Activated T-cell treated with anti-CD3 and anti-CD28 coated beads, Interleukin-2, amount 50 U/mL, for 1 hour (primary cell): Measurements from ENCODE around the gene MRAP.
"Not testable (repeated sequence)": the region's sequence is repeated elsewhere in the genome, so short reads cannot be mapped to it uniquely, and the experiment has no call there.

ENCODE experiments used
- DNase-seq: peaks from one replicate; pipeline ENCODE4 v3.0.0-alpha.2; 2020

Gene MRAP

GRCh38 chr21:32300117-32300681 lies 1.5 kb downstream of the MRAP start:
- DNase-seq: no peak

DNA sequence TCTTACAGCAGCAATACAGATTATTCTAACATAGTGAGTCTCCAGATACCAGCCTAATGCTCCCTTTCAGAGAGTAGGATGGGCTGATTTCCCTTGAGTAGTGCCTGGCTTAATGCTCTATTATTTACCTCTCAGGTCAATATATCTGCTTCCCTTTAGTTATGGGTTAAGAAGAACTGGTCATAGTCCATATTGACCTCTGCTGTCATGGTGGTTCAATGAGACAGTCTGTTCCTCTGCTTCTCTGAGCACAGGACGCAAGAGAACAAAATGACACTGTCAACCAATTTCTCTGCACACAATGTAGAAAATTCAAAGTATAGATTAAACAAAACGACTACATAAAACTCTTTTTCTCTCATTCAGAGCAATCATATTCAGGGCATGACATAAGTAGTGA lies 2.9 kb downstream of the MRAP start:
- DNase-seq: no peak

DNA sequence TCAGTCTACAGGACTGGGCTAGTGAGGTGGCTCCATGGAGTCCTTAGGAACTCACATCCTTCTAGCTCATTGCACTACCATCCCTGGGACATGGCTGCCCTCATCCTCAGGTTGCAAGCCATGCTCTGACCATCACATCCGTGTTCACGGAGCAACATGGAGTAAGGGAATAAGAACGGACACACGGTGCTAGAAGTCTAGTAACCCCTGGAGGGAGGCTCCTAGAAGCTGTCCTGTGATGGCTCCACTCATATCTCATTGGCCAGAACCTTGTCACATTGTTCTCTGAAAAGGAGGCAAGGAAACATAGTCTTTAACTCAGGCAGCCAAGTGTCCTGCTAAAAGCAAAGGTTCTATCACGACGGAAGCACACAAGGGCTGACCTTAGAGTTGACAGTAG lies 3.9 kb downstream of the MRAP start:
- no peak for DNase-seq

DNA sequence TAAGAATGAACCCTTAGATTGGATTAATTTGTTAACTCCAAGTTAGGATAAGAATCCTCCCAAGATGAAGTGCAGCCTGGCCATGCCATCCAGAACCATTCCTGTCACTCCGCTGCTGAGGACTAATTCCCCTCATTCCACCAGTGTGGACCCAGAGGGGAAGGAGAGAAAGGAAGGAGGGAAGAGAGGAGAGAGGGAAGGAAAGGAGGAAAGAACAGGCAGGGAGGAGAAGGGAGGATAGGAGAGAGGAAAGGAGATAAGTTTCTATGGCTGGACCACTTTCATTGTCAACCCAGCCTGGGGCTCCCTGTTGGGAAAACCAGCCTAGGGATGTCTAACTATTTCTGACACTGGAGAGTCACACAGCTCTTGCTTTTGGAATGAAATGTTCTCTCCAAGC lies 4.7 kb downstream of the MRAP start:
- DNase-seq: no peak

GRCh38 chr21:32304998-32305397 lies 6.3 kb downstream of the MRAP start:
- no peak for DNase-seq

- DNase-seq: no peak
Observed at GRCh38 chr21:32306021-32306780, 7.5 kb downstream of the MRAP start.

DNA sequence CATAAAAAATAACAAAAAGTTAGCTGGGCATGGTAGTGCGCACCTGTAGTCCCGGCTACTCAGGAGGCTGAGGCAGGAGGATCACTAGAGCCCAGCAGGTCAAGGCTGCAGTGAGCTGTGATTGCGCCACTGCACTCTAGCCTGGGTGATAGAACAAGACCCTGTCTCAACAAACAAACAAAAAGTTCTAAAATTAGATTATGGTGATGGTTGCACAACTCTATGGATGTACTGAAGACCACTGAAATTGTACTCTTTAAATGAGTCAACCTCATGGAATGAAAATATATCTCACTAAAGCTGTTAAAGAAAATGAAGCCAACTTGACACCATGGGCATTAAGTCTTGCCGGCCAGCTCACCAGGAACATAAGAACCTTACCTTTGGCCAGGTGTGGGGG lies 9.1 kb downstream of the MRAP start:
- no peak for DNase-seq

DNA sequence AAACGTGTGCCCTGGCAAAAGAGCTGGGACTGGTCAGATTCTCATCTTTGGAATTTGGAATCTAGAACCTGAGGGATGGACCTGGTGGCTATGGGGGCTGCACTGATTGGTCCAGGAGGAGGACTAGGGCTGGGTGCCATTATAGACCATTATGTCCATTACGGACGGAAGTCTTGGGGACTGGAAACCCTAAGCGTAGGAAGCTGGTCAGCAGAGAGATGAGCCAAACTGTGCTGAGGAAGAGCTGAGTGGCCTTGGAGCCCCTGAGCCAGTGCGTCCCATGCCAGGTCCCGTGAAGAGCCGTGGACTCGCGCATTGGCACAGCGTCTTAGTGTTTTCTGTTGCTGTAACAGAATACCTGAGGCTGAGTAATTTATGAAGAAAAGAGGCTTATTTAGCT lies 10.0 kb downstream of the MRAP start:
- DNase-seq: no peak

DNA sequence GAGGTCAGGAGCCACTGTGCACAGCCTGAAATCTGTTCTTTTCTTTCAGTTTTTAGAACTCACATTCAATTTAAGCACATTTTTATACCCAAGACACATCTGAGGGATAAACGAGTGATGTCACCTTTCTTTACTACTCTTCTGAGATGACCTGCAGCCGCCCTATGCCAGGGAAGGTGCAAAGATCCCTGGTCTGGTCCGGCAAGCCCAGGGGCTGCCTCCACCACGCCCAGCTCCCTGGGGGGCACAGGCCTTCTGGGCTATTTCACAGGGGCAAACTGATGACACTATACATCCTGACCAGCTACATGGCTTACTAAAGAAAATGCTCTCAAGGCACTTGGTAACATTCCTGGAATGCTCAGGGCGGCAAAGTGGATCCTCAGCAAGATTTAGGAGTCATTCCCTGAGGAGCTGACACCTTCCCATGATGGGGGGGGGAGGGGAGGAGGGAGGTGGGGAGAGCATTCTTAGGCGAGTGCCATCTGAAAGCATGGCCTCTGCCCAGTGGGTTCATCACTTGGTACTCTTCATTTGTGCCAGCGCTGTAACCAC lies 11.3 kb downstream of the MRAP start:
- DNase-seq: no peak

GRCh38 chr21:32310976-32311375 lies 12.3 kb downstream of the MRAP start:
- DNase-seq: not testable (repeated sequence)

DNA sequence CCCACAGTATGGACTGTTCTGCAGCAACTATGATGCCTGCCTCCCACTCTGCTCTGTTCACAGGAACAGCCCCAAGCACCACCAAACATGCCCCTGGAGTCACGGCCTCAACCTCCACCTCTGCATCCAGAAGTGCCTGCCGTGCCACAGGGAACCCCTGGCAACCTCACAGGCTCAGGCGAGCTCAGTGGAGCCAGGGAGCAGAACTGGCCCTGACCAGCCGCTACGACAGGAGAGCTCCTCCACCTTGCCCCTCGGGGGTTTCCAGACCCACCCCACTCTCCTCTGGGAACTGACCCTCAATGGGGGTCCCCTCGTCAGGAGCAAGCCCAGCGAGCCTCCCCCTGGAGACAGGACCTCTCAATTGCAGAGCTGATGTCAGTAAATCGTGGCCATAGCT lies 13.0 kb downstream of the MRAP start:
- no peak for DNase-seq

- DNase-seq: no peak
Observed at GRCh38 chr21:32312326-32312725, 13.7 kb downstream of the MRAP start.

DNA sequence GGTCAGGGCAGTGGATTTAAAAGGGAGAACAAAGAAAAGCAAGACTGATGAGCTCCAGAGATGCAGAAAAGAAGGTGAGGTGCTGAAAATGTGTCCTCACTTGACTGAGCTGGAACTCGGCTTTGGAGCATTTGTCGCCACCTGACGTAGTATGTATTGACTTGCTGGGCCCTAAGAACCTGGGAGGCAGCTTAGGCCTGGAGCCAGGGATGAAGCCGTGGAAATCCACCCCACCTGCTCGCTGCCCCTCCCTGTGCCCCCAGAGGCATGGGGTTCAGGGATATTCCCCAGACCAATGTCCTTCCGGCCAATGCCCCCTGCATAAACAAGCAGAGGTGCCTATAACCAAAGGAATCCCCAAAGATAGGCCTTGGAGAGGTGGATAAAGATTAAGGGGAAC lies 14.3 kb downstream of the MRAP start:
- no peak for DNase-seq

- no peak for DNase-seq
Observed at GRCh38 chr21:32314806-32315205, 16.2 kb downstream of the MRAP start.

DNA sequence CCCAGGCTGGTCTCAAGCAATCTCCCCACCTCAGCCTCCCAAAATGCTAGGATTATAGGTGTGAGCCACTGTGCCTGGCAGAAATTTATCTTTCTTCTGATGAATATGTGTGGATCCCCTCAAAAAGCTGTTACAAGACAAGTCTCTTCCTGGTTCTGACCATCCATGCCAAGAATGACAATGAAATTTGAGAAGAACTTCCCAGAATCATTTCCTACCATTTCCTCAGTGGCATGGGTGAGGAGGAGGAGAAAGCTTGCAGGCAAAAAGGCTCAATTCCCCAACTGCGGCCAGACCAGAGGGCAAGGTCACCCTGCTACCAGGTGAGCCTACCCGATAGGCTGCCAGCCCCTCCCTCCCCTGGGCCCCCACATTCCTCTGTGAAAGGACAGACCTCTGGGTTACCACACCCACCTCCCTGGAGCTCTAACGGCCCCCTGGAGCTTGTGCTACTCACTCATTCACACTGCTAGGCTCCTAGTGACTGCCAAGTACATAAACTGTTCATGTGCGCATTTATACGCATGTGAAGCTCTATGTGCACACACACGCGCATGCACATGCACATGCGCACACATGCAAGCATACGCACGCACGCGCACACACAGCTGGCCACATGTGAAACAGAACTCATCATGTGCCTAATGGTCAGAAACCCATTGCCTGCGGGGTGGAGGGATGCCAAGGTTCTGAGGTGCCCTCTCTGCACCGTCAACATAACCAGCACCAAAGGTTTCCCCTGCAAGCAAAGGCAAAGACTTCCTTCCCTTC lies 17.0 kb downstream of the MRAP start:
- no peak for DNase-seq

DNA sequence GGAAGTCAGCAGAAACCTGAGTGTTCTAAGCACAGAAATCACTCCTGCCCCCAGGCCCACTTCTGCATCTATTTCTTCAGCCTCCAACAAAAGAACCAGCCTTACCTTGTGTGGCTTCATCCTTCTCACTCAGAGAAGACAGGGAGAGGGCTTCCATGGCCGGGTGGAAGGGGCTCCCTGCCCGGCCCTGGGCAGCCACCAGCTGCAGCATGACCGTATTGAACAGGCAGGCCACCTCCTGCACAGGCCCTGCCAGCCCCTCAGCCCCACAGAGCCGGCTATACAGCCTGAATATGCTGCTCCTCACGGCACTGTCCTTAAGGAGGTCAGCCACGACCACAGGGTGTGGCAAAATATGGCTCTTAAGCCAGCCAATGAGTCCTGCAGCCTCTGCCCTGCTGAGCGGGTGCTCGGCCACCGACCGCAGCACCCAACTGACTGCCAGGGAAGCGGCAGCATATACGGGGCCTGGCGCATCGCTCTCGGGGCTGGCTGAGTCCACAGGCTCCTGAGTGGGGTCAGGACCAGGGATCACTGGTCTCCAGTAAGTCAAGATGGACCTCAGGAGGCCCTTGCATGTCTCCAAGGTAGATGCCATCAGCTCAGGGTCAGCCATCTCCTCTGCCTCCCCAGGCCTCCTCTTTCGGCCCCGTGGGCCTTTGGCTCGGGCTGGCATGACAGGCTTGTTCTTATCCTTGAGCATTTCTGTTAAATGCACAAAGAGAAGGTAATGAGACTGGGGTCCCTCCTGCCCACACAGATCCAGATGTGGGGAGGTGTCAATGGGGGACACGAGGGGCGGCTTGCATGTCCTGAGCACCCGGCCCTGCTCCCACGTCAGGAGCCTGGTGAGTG lies 17.9 kb downstream of the MRAP start:
- DNase-seq: no peak

DNA sequence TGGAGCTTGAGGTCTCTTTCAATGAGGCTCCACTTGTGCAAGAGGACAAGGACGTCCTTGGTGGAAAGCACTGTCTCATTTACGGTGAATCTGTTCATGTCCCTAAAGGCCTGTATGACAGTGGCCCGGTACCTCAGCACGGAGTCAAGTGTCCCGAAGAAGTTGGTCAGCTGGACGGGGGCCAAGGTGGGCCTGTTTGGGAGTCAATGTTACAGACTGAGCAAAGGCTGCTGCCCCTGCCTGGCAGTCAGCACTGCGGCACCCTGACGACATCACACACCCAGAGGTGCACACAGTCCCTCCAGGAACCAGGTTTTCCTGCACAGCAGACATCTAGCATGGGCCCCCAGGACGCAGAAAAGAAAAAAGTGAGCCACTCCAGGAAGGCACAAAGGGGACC lies 19.1 kb downstream of the MRAP start:
- no peak for DNase-seq

GRCh38 chr21:32319012-32319411 lies 20.4 kb downstream of the MRAP start:
- no peak for DNase-seq

DNA sequence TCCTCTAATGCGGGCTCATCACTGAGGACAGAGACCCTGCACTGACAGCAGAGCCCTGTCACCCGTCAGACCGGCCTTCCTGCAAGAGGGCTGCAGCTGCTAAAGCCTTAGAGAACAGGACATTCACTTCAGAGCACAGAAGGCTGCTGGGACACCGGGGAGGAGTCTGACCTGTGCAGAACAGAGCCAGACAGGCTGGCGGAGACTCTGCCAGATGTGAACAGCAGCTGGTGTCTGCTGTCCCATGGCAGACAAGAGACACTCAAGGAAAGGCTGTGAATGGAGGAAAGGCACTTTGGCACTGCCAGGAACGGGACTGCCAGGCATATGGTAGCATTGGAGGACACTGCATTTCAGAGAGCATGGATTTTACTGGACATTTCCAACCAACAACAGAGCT lies 21.4 kb downstream of the MRAP start:
- no peak for DNase-seq

DNA sequence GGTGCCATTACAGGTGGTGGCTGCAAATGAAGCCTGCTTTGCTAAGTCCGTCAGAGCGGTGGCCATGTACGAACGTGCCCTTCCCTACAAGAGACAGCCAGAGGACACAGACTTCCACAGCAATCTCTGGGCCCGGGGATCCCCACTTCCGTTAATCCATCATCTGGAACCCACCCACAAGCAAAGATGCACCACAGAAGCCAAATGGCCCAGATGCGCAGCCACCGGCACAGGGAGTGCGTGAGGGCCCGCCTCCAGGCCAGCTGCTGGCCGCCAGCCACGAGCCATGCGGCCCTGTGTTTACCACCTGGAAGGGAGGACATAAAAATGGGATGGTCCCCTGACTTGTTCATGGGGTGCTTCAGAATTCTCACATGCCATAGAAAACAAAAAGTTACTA lies 22.1 kb downstream of the MRAP start:
- DNase-seq: no peak

- no peak for DNase-seq
Observed at GRCh38 chr21:32321480-32321879, 22.8 kb downstream of the MRAP start.

- DNase-seq: no peak
Observed at GRCh38 chr21:32322103-32322502, 23.4 kb downstream of the MRAP start.

- no peak for DNase-seq
Observed at GRCh38 chr21:32322676-32323075, 24.0 kb downstream of the MRAP start.
